Natural killer cell (primary cell): ENCODE results near the gene DHRS7B. TPM values are rescaled to one million over a fixed set of nuclear protein-coding genes. Genes with fewer than 3 reads are reported as not detected.

Experiments
- ATAC-seq, 3 donors: fragments of 150-1000 bp in 2 of 3; fragments of 200-7000 bp in 1 of 3; cut with Tn5 transposase; 1 replicate in 1 of 3; 2 replicates in 2 of 3; pipeline ENCODE4 v1.10.0; 2021; ENCODE audit warnings: mild to moderate bottlenecking in 2 of 3, moderate library complexity in 2 of 3
- DNase-seq, 2 donors: peaks; one replicate each; pipeline versions ENCODE4 v3.0.0 to v3.0.0-alpha.2; 2013 to 2021; ENCODE audit warnings: mixed read lengths in 1 of 2
- H3K27ac ChIP-seq: one replicate; pipeline ENCODE4 v1.5.1; 2013; ENCODE audit warnings: mild to moderate bottlenecking, low read length
- H3K27me3 ChIP-seq: one replicate; pipeline ENCODE4 v1.6.1; 2013; ENCODE audit warnings: low read length; ENCODE audit not compliant: control insufficient read depth, insufficient read depth
- H3K36me3 ChIP-seq: one replicate; pipeline ENCODE4 v1.6.1; 2013; ENCODE audit warnings: low read length; ENCODE audit not compliant: control insufficient read depth, insufficient read depth
- H3K4me1 ChIP-seq: one replicate; pipeline ENCODE4 v1.6.1; 2013; ENCODE audit warnings: low read length; ENCODE audit not compliant: control insufficient read depth, insufficient read depth
- H3K4me3 ChIP-seq: one replicate; pipeline ENCODE4 v1.5.1; 2013; ENCODE audit warnings: low read length
- H3K9me3 ChIP-seq: one replicate; pipeline ENCODE4 v1.6.1; 2013; ENCODE audit warnings: low read length; ENCODE audit not compliant: control insufficient read depth, insufficient read depth
- H3K27ac Mint-ChIP-seq, 2 donors: one replicate each; pipeline ENCODE4 v1.8.0; 2022; ENCODE audit warnings: mild to moderate bottlenecking in 2 of 2, mixed read lengths in 2 of 2, moderate library complexity in 1 of 2
- H3K27me3 Mint-ChIP-seq, 2 donors: one replicate each; pipeline ENCODE4 v1.8.0; 2022; ENCODE audit warnings: low read depth in 2 of 2, mixed read lengths in 2 of 2
- H3K36me3 Mint-ChIP-seq: one replicate; pipeline ENCODE4 v1.8.0; 2022; ENCODE audit warnings: mixed read lengths
- H3K4me1 Mint-ChIP-seq, 2 donors: one replicate each; pipeline ENCODE4 v1.8.0; 2022; ENCODE audit warnings: mixed read lengths in 2 of 2
- H3K4me3 Mint-ChIP-seq: one replicate; pipeline ENCODE4 v1.8.0; 2022; ENCODE audit warnings: mild to moderate bottlenecking, moderate library complexity, mixed read lengths
- H3K9me3 Mint-ChIP-seq, 2 donors: one replicate each; pipeline ENCODE4 v1.8.0; 2022; ENCODE audit warnings: mixed read lengths in 2 of 2
- WGBS: methylation state at CpG from one replicate; pipeline ENCODE4 v1.1.7; 2013; ENCODE audit warnings: missing lambda C conversion rate; ENCODE audit not compliant: insufficient coverage; 5-methylcytosine and 5-hydroxymethylcytosine counted together
- intact Hi-C: fragments of 100-400 bp; cut with micrococcal nuclease; formaldehyde crosslinking; loops from one replicate; pipeline ENCODE4 v1.14.2; 2022
- total RNA-seq, 4 donors: library from RNA; stranded (reverse); fragments of 120-200 nt in 1 of 4; gene quantifications; one replicate each; pipeline versions ENCODE4 v1.2.3 to v1.2.4, GENCODE V29; 2013 to 2022
- TF ChIP-seq, protein P1 (sequence below): fragments of 200-600 bp; IDR thresholded peaks from one replicate; pipeline ENCODE4 v1.8.0; 2022; ENCODE audit warnings: antibody characterized with exemption

Gene DHRS7B
- total RNA-seq, 3 donors from 2014 or later (not counting 1 experiment from before 2014, with no cell fraction given): 10.3 to 13.4 (median 11.5) TPM

DNA sequence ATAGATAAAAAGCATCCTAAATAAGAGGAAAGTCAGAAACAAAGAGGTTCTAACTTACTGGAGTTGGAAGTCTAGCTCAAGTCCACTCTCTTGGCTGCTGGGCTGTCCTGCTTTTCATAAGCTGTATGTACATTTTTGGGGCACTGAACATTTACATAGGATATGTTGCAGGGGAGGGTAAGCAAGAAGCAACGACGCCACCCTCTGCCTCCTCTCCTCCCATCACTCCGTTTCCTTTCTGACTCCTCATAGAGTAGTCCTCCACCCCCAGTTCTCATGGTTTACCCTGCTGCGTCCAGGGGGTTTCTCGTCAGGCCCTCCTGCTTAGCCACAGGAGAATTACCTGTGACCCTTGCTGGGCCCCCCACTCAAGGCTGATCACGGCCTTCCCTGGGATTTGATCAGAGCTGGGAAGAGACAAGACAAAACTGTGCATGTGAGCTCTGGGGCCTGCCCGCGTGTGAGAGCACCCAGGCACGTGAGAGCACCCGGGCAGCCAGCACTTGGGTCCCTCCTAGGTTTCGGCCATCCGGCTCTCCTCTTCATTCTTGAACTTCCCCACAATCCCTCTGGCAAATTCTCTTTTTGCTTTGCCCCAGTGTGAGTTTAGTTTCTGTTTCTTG lies 50.1 kb downstream of the DHRS7B start:
- Mint-ChIP-seq H3K9me3 (no peaks in the 10 kb centered on the region), H3K27ac (no peak overlapping the region), H3K27me3 (no peaks in the 10 kb centered on the region), H3K4me1 (peaks cover 0 to 7% of the 10 kb centered on the region in 2 donors), H3K4me3 (no peak overlapping the region), H3K36me3 (no peaks in the 10 kb centered on the region)
- intact Hi-C loops: no loop called here
- Histone ChIP-seq H3K27me3 (no peaks in the 10 kb centered on the region), H3K27ac (no peak overlapping the region), H3K4me3 (no peak overlapping the region), H3K4me1 (no peaks in the 10 kb centered on the region), H3K9me3 (no peaks in the 10 kb centered on the region), H3K36me3 (peaks cover 14% of the 10 kb centered on the region)
- ATAC-seq: no peak
- 87% methylated on average over 12 of the region's 12 CpGs for WGBS
- DNase-seq: no peak
- TF ChIP-seq, protein P1, sequence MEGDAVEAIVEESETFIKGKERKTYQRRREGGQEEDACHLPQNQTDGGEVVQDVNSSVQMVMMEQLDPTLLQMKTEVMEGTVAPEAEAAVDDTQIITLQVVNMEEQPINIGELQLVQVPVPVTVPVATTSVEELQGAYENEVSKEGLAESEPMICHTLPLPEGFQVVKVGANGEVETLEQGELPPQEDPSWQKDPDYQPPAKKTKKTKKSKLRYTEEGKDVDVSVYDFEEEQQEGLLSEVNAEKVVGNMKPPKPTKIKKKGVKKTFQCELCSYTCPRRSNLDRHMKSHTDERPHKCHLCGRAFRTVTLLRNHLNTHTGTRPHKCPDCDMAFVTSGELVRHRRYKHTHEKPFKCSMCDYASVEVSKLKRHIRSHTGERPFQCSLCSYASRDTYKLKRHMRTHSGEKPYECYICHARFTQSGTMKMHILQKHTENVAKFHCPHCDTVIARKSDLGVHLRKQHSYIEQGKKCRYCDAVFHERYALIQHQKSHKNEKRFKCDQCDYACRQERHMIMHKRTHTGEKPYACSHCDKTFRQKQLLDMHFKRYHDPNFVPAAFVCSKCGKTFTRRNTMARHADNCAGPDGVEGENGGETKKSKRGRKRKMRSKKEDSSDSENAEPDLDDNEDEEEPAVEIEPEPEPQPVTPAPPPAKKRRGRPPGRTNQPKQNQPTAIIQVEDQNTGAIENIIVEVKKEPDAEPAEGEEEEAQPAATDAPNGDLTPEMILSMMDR: no peak

DNA sequence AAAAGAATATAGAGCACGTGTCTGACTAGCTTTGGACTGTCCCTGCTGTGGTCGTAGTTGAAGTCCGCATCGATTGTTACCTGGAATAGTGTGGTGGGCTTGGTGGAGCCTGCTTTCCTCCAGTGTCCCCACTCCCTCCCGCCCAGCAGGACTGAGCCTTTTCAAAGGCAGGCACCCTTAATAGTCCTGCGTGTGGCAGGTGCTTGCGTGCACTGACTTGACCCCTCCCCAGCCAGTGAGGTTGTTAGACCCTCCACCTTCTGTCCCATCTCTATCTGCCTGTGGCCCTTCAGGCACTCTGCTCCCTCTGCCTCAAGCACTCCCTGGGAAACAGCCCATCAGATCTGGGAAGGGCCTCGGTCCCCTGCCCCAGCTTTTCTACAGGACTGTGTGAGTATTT lies 50.6 kb downstream of the DHRS7B start:
- Mint-ChIP-seq H3K9me3 (no peaks in the 10 kb centered on the region), H3K4me3 (no peak overlapping the region), H3K36me3 (no peaks in the 10 kb centered on the region), H3K4me1 (peaks cover 0 to 5% of the 10 kb centered on the region in 2 donors), H3K27ac (no peak overlapping the region), H3K27me3 (no peaks in the 10 kb centered on the region)
- WGBS: 98% methylated on average over 8 of the region's 8 CpGs
- Histone ChIP-seq H3K4me1 (no peaks in the 10 kb centered on the region), H3K9me3 (no peaks in the 10 kb centered on the region), H3K27ac (no peak overlapping the region), H3K36me3 (peaks cover 13% of the 10 kb centered on the region), H3K4me3 (no peak overlapping the region), H3K27me3 (no peaks in the 10 kb centered on the region)
- TF ChIP-seq, protein P1: no peak
- intact Hi-C loops: no loop called here
- no peak for ATAC-seq
- DNase-seq: no peak

DNA sequence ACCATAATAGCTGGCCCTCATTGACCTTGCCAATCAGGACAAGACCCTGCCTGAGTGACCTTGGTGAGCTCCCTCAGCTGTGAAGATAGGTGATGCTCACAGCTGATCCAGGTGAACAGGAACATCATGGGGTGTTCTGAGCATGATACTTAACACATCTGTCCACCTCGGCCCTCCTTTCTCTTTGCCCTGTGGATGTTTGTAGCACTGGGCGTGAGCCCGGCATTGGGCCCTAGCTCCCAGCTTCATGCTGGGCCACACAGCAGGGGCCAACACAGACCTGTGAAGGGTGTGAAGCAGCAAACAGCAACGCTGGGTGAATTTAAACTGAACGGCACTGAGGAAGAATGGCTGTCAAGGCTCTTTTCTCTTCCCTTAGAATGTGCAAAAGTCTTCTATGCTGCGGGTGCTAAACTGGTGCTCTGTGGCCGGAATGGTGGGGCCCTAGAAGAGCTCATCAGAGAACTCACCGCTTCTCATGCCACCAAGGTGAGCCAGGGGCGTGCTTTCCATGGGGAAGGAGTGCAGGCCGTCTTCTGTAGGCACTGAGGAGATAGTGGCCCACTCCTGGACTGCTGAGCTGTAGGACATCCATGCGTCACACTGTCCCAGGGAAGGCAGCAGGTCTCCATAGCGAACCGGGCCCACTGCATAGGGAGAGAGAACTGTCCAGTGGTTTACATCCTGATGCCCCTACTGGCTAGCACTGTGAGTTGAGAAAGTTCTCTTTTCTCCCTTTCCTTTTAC lies 51.3 kb downstream of the DHRS7B start:
- no peak overlapping the region for H3K27ac ChIP-seq
- WGBS: 95% methylated on average over 13 of the region's 13 CpGs
- H3K27me3 Mint-ChIP-seq: no peaks in the 10 kb centered on the region
- no peak overlapping the region for H3K27ac Mint-ChIP-seq
- H3K27me3 ChIP-seq: no peaks in the 10 kb centered on the region
- H3K36me3 Mint-ChIP-seq: no peaks in the 10 kb centered on the region
- no peaks in the 10 kb centered on the region for H3K9me3 Mint-ChIP-seq
- ATAC-seq: no peak
- no peaks in the 10 kb centered on the region for H3K4me1 ChIP-seq
- peaks cover 0 to 4% of the 10 kb centered on the region in 2 donors for H3K4me1 Mint-ChIP-seq
- intact Hi-C loops: no loop called here
- H3K4me3 ChIP-seq: no peak overlapping the region
- no peak overlapping the region for H3K4me3 Mint-ChIP-seq
- no peak for DNase-seq
- TF ChIP-seq, protein P1: no peak
- H3K9me3 ChIP-seq: no peaks in the 10 kb centered on the region
- H3K36me3 ChIP-seq: peaks cover 7% of the 10 kb centered on the region
